T-cell (primary cell): ENCODE measurements around the gene SLC48A1. TPM values are rescaled to one million over a fixed set of nuclear protein-coding genes. Genes with fewer than 3 reads are reported as not detected.

Experiments used
- ATAC-seq, 4 experiments: fragments of 200-7000 bp in 3 of 4; fragments of 150-1000 bp in 1 of 4; cut with Tn5 transposase; replicated peaks in 1 of 4; 1 replicate in 3 of 4; 2 replicates in 1 of 4; pipeline ENCODE4 v1.10.0; 2021; ENCODE audit warnings: moderate library complexity in 3 of 4, mild to moderate bottlenecking in 2 of 4, moderate number of reproducible peaks in 1 of 4
- CTCF ChIA-PET, 2 donors: fragments of 300-600 bp; sonication (Branson Sonifier 250); formaldehyde crosslinking; loops; one replicate each; lab custom pipeline; 2022; ENCODE audit warnings: antibody characterized with exemption in 2 of 2; lab: Charles Lee
- POLR2A ChIA-PET, 2 donors: fragments of 300-600 bp; sonication (Branson Sonifier 250); formaldehyde crosslinking; loops; one replicate each; lab custom pipeline; 2022; ENCODE audit warnings: antibody characterized with exemption in 2 of 2; lab: Charles Lee
- DNase-seq, 35 experiments: peaks; one replicate each; pipeline versions ENCODE4 v3.0.0 to v3.0.0-alpha.2; 2013 to 2023
- H3K27ac ChIP-seq: one replicate; pipeline ENCODE4 v1.5.1; 2013; ENCODE audit warnings: low read length
- H3K27me3 ChIP-seq, 2 experiments: replicated peaks in 1 of 2; 1 replicate in 1 of 2; 2 replicates in 1 of 2; pipeline versions ENCODE4 v1.6.1 to v1.7.0; 2013; ENCODE audit warnings: low read length in 1 of 2, mixed read lengths in 1 of 2; ENCODE audit not compliant: control insufficient read depth in 2 of 2, insufficient read depth in 2 of 2; ENCODE audit errors: extremely low read depth in 1 of 2
- H3K36me3 ChIP-seq, 2 donors: 1 replicate in 1 of 2; 2 replicates in 1 of 2; pipeline versions ENCODE4 v1.6.1 to v1.7.0; 2013; ENCODE audit warnings: low read length in 1 of 2; ENCODE audit not compliant: control insufficient read depth in 2 of 2, insufficient read depth in 1 of 2; ENCODE audit errors: extremely low read depth in 1 of 2
- H3K4me1 ChIP-seq, 2 experiments: 1 replicate in 1 of 2; 2 replicates in 1 of 2; pipeline versions ENCODE4 v1.6.1 to v1.7.0; 2013; ENCODE audit warnings: low read length in 2 of 2, mixed read lengths in 1 of 2; ENCODE audit not compliant: insufficient read depth in 2 of 2, control insufficient read depth in 1 of 2; ENCODE audit errors: extremely low read depth in 1 of 2
- H3K4me3 ChIP-seq, 2 donors: 1 replicate in 1 of 2; 2 replicates in 1 of 2; pipeline versions ENCODE4 v1.5.1 to v1.7.0; 2013; ENCODE audit warnings: mild to moderate bottlenecking in 2 of 2, low read length in 1 of 2, moderate library complexity in 1 of 2; ENCODE audit not compliant: control insufficient read depth in 1 of 2; ENCODE audit errors: extremely low read depth in 1 of 2
- H3K9me3 ChIP-seq: 2 replicates; pipeline ENCODE4 v1.7.0; 2013
- H3K27ac Mint-ChIP-seq, 2 donors: one replicate each; pipeline ENCODE4 v1.8.0; 2020 to 2021; ENCODE audit warnings: mild to moderate bottlenecking in 2 of 2, mixed read lengths in 2 of 2
- H3K27me3 Mint-ChIP-seq, 2 donors: one replicate each; pipeline ENCODE4 v1.8.0; 2021 to 2022; ENCODE audit warnings: mixed read lengths in 2 of 2
- H3K36me3 Mint-ChIP-seq: one replicate; pipeline ENCODE4 v1.8.0; 2021; ENCODE audit warnings: mixed read lengths
- H3K4me1 Mint-ChIP-seq, 3 donors: one replicate each; pipeline ENCODE4 v1.8.0; 2020 to 2022; ENCODE audit warnings: mixed read lengths in 3 of 3, mild to moderate bottlenecking in 1 of 3
- H3K4me3 Mint-ChIP-seq, 3 donors: one replicate each; pipeline ENCODE4 v1.8.0; 2020 to 2022; ENCODE audit warnings: mild to moderate bottlenecking in 3 of 3, mixed read lengths in 3 of 3, moderate library complexity in 3 of 3
- H3K9me3 Mint-ChIP-seq, 3 donors: one replicate each; pipeline ENCODE4 v1.8.0; 2020 to 2022; ENCODE audit warnings: mixed read lengths in 3 of 3
- WGBS: methylation state at CpG from one replicate; pipeline ENCODE4 v1.1.5; 2013; ENCODE audit warnings: missing lambda C conversion rate; ENCODE audit not compliant: insufficient coverage; 5-methylcytosine and 5-hydroxymethylcytosine counted together
- total RNA-seq, 35 experiments: library from RNA in 6 of 35; stranded (reverse) in 6 of 35; fragments of 120-200 nt in 1 of 35; gene quantifications; one replicate each; pipeline versions ENCODE4 v1.2.1 to v1.2.4 and lab custom pipeline; 2013 to 2026

SLC48A1 gene
- total RNA-seq, 5 donors from 2014 or later (not counting 1 experiment from before 2014, with no cell fraction given), result 5.8 to 13.7 (median 10.2) TPM

DNA sequence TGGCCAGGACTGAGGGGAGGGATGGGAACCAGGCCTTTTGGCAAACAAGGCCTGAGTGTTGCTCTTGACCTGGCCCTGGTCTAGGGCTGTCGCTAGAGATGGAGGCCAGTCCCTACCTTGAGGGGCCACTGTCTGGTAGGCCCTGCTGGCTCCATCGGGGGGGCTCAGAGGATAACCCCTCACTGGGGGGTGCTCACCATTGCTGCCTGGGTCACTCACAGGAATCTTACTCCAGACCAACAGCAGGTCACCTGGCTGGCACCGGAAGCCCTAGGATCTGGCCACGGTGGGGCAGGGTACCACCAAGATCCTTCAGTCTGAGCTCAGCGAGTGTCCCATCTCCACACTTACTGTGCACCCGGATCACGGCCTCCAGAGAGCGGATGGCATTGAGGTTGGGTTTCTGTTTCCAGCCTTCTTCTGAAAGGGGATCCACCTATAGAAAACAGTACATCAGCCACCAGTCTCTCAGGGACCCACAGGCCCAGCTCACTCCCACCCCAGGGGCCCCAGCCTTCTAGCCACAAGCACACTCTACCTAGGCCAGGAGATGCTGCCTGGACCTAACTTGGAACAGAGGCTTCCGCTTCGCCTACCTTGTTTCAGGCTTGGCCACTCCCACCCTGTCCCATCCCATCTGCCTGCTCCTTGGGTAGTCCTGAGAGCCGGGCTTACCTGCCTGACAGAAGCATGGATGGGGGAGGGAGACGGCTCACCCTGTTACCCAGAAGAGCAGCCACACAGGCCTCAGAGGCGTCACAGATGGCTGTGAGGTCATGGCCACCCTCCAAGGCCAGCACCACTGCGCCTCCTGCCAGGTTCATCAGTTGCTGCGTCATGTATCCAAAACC is 12.2 kb downstream of the SLC48A1 start:
- Histone ChIP-seq H3K27me3 (no peaks in the 10 kb centered on the region), H3K4me3 (no peak overlapping the region), H3K27ac (no peak overlapping the region), H3K9me3 (no peaks in the 10 kb centered on the region), H3K36me3 (peaks cover 46 to 77% of the 10 kb centered on the region in 2 donors), H3K4me1 (no peaks in the 10 kb centered on the region)
- peak overlapping the region in 1 of 2 donors; percentile 52 for H3K27ac Mint-ChIP-seq
- H3K36me3 Mint-ChIP-seq, result peaks cover 48% of the 10 kb centered on the region
- H3K27me3 Mint-ChIP-seq, result no peaks in the 10 kb centered on the region
- WGBS, result 84% methylated on average over 9 of the region's 15 CpGs
- H3K9me3 Mint-ChIP-seq, result no peaks in the 10 kb centered on the region
- CTCF ChIA-PET, result interaction anchor here (0.6 to 1.8 kb wide), 6 partner anchors 16 to 1506 kb away, joined by 3 to 5 read pairs (median 3); no protein-coding TSS in a partner anchor
- ATAC-seq (no peak), DNase-seq (no peak)
- POLR2A ChIA-PET, result no interaction called here
- no peak overlapping the region for H3K4me3 Mint-ChIP-seq
- H3K4me1 Mint-ChIP-seq, result no peaks in the 10 kb centered on the region

DNA sequence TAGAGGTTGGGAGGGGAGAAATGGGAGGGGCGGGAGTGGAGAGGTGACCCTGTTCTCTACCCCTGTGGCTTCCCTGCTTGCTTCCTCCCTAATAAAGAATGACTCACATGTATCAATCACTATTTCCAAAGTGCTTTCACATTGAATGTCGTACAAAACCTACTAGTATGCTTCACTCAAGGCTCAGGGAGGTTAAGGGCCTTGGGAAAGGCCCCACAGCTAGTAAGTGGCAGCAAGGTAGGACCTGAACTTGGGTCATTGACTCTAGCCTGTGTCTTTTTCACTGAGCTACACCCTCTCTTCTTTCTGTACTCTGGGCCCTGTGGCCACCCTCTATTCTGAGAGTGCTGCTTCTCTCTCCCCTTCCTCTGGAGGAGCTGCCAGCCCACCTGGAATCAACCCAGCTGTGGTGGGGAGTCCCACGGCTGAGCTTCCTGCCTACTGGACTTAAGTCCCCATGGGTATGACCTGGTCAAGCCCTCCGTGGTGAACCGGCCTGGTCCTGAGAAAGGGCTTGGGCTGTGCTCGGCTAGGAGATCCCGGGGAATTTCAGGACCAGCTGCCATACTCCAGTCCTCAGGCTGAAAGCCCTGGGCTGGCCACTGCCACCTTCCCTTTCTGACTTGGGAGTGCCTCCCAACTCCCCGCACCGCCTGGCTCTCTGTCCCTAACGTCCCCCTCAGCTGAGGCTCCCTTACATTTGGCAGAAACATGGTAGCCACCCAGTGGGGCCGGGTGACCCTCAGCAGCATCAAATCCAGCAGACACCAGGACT is 13.0 kb downstream of the SLC48A1 start:
- Mint-ChIP-seq H3K36me3 (peaks cover 56% of the 10 kb centered on the region), H3K27me3 (no peaks in the 10 kb centered on the region), H3K9me3 (no peaks in the 10 kb centered on the region), H3K27ac (peak overlapping the region; percentile 31 to 52), H3K4me1 (no peaks in the 10 kb centered on the region), H3K4me3 (no peak overlapping the region)
- Histone ChIP-seq H3K36me3 (peaks cover 43 to 85% of the 10 kb centered on the region in 2 donors), H3K9me3 (no peaks in the 10 kb centered on the region), H3K4me3 (no peak overlapping the region), H3K4me1 (no peaks in the 10 kb centered on the region), H3K27me3 (no peaks in the 10 kb centered on the region), H3K27ac (no peak overlapping the region)
- CTCF ChIA-PET, result interaction anchor here (0.6 to 1.8 kb wide), 4 partner anchors 15 to 68 kb away, joined by 3 to 5 read pairs (median 3); no protein-coding TSS in a partner anchor
- ATAC-seq (no peak), DNase-seq (no peak)
- 88% methylated on average over 10 of the region's 11 CpGs for WGBS
- POLR2A ChIA-PET, result no interaction called here

DNA sequence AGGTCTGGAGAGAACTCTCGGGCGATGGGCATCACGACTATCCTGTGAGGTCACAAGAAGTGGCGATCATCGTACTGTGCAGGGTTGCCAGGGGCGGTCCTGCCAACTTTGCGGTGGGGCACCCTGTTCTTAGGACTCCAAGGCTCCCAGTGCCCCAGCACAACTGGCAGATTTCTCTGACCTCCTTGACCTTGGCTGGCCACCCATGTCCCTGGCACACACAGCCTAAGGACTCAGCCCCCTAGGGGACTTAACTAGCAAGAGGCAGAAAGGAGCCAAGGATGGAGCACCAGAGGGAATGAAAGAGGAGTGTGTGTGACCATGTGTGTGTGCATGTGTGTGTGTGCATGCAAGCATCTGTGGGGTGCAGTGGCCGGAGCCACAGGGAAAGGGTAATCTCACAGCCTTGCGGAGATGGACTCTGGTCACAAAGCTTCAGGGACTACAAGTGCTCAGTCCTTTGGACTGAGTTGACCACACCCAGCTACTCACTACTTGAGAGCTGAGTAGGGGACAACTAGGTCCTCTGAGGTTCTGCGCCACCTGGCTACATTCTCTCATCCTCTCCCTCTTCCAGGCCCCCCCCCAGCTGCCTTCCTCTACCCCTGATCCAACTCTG is 13.7 kb downstream of the SLC48A1 start:
- DNase-seq, result no peak
- no peaks in the 10 kb centered on the region for H3K4me1 Mint-ChIP-seq
- ChIA-PET CTCF (interaction anchor here in 1 of 2 donors (0.7 kb wide), 1 partner anchor 45 kb away, joined by 3 read pairs; no protein-coding TSS in a partner anchor), POLR2A (no interaction called here)
- no peaks in the 10 kb centered on the region for H3K27me3 ChIP-seq
- no peak overlapping the region for H3K27ac ChIP-seq
- H3K27ac Mint-ChIP-seq, result peak overlapping the region; percentile 31 to 39
- H3K36me3 ChIP-seq, result peaks cover 42 to 91% of the 10 kb centered on the region in 2 donors
- ATAC-seq, result no peak
- H3K4me3 Mint-ChIP-seq, result no peak overlapping the region
- peaks cover 60% of the 10 kb centered on the region for H3K36me3 Mint-ChIP-seq
- no peaks in the 10 kb centered on the region for H3K9me3 Mint-ChIP-seq
- no peaks in the 10 kb centered on the region for H3K9me3 ChIP-seq
- no peak overlapping the region for H3K4me3 ChIP-seq
- H3K27me3 Mint-ChIP-seq, result no peaks in the 10 kb centered on the region
- WGBS, result 97% methylated on average over 8 of the region's 10 CpGs
- no peaks in the 10 kb centered on the region for H3K4me1 ChIP-seq

DNA sequence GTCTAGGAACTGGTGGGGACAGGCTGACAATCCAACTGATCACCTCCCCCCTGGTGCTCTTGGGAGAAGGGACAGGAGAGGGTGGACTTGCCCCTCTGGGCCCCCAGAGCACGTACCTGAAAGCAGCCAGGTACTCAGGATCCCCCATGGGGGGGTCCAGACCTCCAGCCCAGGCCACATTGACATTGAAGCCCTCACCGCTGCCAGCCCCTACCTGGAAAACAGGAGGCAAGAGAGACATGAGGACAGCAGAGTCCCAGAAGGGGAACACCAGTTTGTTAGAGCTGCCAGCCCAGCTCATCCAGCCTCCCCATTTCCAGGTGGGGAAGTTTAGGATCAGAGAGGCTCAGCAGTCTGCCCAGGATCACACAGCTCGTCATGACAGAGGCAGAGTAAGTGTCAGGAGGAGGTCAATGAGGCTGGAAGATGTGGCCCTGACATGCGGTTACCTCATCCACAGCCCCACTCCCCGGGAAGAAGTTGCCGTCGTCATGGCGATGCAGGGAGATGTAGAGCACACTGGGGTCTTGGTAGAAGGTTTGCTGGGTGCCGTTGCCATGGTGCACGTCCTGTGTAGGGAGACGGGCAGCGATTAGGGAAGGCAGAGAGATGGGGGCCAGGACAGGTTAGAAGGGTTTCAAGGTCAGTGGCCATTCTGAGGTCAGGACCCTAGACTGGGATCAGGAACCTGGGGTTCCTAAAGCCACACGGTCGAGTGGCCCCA is 14.7 kb downstream of the SLC48A1 start:
- Mint-ChIP-seq H3K9me3 (no peaks in the 10 kb centered on the region), H3K4me1 (no peaks in the 10 kb centered on the region), H3K27me3 (no peaks in the 10 kb centered on the region), H3K36me3 (peaks cover 61% of the 10 kb centered on the region), H3K4me3 (no peak overlapping the region), H3K27ac (peak overlapping the region in 1 of 2 donors; percentile 22)
- WGBS, result 95% methylated on average over 12 of the region's 14 CpGs
- ATAC-seq (no peak), DNase-seq (no peak)
- POLR2A ChIA-PET, result no interaction called here
- CTCF ChIA-PET, result no interaction called here
- Histone ChIP-seq H3K36me3 (peaks cover 42 to 99% of the 10 kb centered on the region in 2 donors), H3K27me3 (no peaks in the 10 kb centered on the region), H3K9me3 (no peaks in the 10 kb centered on the region), H3K4me3 (no peak overlapping the region), H3K27ac (no peak overlapping the region), H3K4me1 (no peaks in the 10 kb centered on the region)

DNA sequence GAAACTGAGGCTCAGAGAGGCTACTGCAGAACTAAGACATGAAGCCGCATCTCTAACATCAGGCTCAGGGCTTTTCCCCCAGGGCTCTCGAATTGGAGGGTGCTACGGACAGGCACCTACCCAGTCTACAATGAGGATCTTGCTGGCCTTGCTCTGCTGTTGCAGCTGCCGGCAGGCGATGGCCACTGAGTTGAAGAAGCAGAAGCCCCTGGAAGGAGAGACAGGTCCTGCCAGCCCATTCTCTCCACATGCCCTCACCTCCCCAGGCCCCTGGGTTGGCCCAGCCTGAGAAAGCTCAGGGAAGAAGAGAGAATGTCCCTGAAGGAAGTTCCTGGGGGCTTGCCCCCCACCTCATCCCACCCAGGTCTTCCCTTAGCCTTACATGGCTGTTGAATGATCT is 16.1 kb downstream of the SLC48A1 start:
- no peaks in the 10 kb centered on the region for H3K9me3 Mint-ChIP-seq
- H3K4me1 Mint-ChIP-seq, result no peaks in the 10 kb centered on the region
- Histone ChIP-seq H3K27ac (no peak overlapping the region), H3K4me1 (no peaks in the 10 kb centered on the region), H3K9me3 (no peaks in the 10 kb centered on the region), H3K27me3 (no peaks in the 10 kb centered on the region), H3K4me3 (no peak overlapping the region), H3K36me3 (peaks cover 36 to 99% of the 10 kb centered on the region in 2 donors)
- POLR2A ChIA-PET, result no interaction called here
- H3K27ac Mint-ChIP-seq, result peak overlapping the region in 1 of 2 donors; percentile 68
- H3K36me3 Mint-ChIP-seq, result peaks cover 69% of the 10 kb centered on the region
- WGBS, result 96% methylated on average over 3 of the region's 5 CpGs
- no peak for ATAC-seq
- no peak for DNase-seq
- CTCF ChIA-PET, result interaction anchor here (0.5 to 0.7 kb wide), 3 partner anchors 10 to 75 kb away, joined by 3 to 5 read pairs (median 3); no protein-coding TSS in a partner anchor
- H3K27me3 Mint-ChIP-seq, result no peaks in the 10 kb centered on the region
- no peak overlapping the region for H3K4me3 Mint-ChIP-seq
